ENCODE measurements around the gene OR7A10.
"Not testable (repeated sequence)": the region's sequence is repeated elsewhere in the genome, so short reads cannot be mapped to it uniquely, and the experiment has no call there.

Gene OR7A10

GRCh38 chr19:14792250-14792649, 56.5 kb downstream of the OR7A10 start:
- H3K9me3 ChIP-seq (ENCODE audit: control insufficient read depth, low read length) = not testable (repeated sequence)

More at GRCh38 chr19:14792250-14792649, 56.5 kb downstream of the OR7A10 start:
- DNase-seq (ENCODE audit: low read depth); H3K9ac ChIP-seq (ENCODE audit: low read length); H3K27me3 ChIP-seq (replicated peaks; ENCODE audit: control insufficient read depth, insufficient read depth, low read length); H3K4me3 ChIP-seq (ENCODE audit: low read length); H3K4me1 ChIP-seq (ENCODE audit: control insufficient read depth, insufficient read depth, low read length); H3K36me3 ChIP-seq (ENCODE audit: control insufficient read depth, insufficient read depth, low read length, severe bottlenecking): not testable (repeated sequence)
